GM20000 (cell line): ENCODE measurements around the gene SNED1.

Source experiments
- DNase-seq: peaks from one replicate; pipeline ENCODE4 v3.0.0; 2012; ENCODE audit warnings: low spot score
- TF ChIP-seq, protein P1 (sequence below): IDR thresholded peaks from 2 replicates; pipeline ENCODE4 v1.5.1; 2012; ENCODE audit warnings: mild to moderate bottlenecking, control low read depth; ENCODE audit errors: extremely low read depth, missing control alignments

The SNED1 gene

GRCh38 chr2:241052677-241053360, 54.4 kb downstream of the SNED1 start:
- DNase-seq: no peak
- TF ChIP-seq, protein P1, sequence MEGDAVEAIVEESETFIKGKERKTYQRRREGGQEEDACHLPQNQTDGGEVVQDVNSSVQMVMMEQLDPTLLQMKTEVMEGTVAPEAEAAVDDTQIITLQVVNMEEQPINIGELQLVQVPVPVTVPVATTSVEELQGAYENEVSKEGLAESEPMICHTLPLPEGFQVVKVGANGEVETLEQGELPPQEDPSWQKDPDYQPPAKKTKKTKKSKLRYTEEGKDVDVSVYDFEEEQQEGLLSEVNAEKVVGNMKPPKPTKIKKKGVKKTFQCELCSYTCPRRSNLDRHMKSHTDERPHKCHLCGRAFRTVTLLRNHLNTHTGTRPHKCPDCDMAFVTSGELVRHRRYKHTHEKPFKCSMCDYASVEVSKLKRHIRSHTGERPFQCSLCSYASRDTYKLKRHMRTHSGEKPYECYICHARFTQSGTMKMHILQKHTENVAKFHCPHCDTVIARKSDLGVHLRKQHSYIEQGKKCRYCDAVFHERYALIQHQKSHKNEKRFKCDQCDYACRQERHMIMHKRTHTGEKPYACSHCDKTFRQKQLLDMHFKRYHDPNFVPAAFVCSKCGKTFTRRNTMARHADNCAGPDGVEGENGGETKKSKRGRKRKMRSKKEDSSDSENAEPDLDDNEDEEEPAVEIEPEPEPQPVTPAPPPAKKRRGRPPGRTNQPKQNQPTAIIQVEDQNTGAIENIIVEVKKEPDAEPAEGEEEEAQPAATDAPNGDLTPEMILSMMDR: no peak

- TF ChIP-seq, protein P1: no peak
- DNase-seq: no peak
Observed at GRCh38 chr2:241053576-241054251, 55.3 kb downstream of the SNED1 start.

GRCh38 chr2:241061275-241061674, 62.9 kb downstream of the SNED1 start:
- TF ChIP-seq, protein P1: no peak
- no peak for DNase-seq

GRCh38 chr2:241062389-241063092, 64.1 kb downstream of the SNED1 start:
- TF ChIP-seq, protein P1: no peak
- no peak for DNase-seq

DNA sequence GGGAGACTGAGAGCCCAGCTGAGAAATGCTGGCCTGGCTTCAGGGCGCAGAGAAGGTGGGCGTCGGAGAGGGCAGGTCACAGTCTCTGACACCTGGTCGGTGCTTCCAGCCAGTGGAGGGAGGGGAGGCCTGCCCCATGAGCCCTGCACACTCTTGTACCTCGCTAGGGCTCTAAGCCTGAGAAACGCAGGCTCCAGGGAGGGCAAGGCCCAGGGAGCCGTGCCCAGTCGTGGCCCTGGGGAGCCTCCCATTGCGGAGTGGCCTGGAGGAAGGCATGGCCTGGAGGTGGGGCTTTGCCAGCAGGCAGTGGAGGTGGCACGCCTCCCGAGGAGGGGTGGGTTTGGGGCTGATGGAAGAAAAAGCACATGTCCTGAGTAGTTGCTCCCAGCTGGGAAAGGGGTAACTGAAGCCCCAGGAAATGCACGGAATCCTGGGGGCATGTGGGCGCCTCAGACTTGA, 64.7 kb downstream of the SNED1 start:
- no peak for DNase-seq
- TF ChIP-seq, protein P1: no peak

GRCh38 chr2:241063587-241063986, 65.2 kb downstream of the SNED1 start:
- DNase-seq: peak; percentile 32
- TF ChIP-seq, protein P1: no peak
